Common myeloid progenitor, CD34-positive (primary cell): ENCODE measurements around the gene LAIR1.
"Not testable (repeated sequence)": the region's sequence is repeated elsewhere in the genome, so short reads cannot be mapped to it uniquely, and the experiment has no call there.

Experiments used
- CTCF ChIA-PET: fragments of 350-600 bp; sonication (Branson Sonifier 250); formaldehyde crosslinking; loops from one replicate; lab custom pipeline; 2021; ENCODE audit warnings: antibody characterized with exemption; lab: Charles Lee
- POLR2A ChIA-PET: fragments of 350-600 bp; sonication (Branson Sonifier 250); formaldehyde crosslinking; loops from one replicate; lab custom pipeline; 2021; ENCODE audit warnings: antibody characterized with exemption; lab: Charles Lee
- DNase-seq, 3 donors: peaks; one replicate each; pipeline versions ENCODE4 v3.0.0 to v3.0.0-alpha.2; 2013
- H3K27ac ChIP-seq, 2 experiments: 1 replicate in 1 of 2; 2 replicates in 1 of 2; pipeline ENCODE4 v1.7.0; 2013; ENCODE audit warnings: inconsistent platforms in 2 of 2, low read length in 2 of 2, mild to moderate bottlenecking in 2 of 2, low read depth in 1 of 2, moderate library complexity in 1 of 2; ENCODE audit not compliant: severe bottlenecking in 2 of 2, insufficient read depth in 1 of 2, poor library complexity in 1 of 2
- H3K27me3 ChIP-seq, 5 experiments: replicated peaks in 2 of 5; 1 replicate in 3 of 5; 2 replicates in 2 of 5; pipeline versions ENCODE4 v1.6.1 to v1.7.0; 2013; ENCODE audit warnings: low read length in 4 of 5, mild to moderate bottlenecking in 2 of 5, moderate library complexity in 2 of 5, inconsistent platforms in 1 of 5; ENCODE audit not compliant: insufficient read depth in 5 of 5, control insufficient read depth in 4 of 5
- H3K36me3 ChIP-seq, 4 experiments: 1 replicate in 2 of 4; 2 replicates in 2 of 4; pipeline versions ENCODE4 v1.6.1 to v1.7.0; 2013; ENCODE audit warnings: low read length in 3 of 4, control low read depth in 1 of 4, mild to moderate bottlenecking in 1 of 4; ENCODE audit not compliant: control insufficient read depth in 4 of 4, insufficient read depth in 4 of 4
- H3K4me1 ChIP-seq, 4 experiments: 1 replicate in 3 of 4; 2 replicates in 1 of 4; pipeline versions ENCODE4 v1.6.1 to v1.7.1; 2013; ENCODE audit warnings: low read length in 3 of 4, mild to moderate bottlenecking in 3 of 4, control low read depth in 1 of 4, inconsistent platforms in 1 of 4, moderate library complexity in 1 of 4; ENCODE audit not compliant: control insufficient read depth in 4 of 4, insufficient read depth in 4 of 4; ENCODE audit errors: control extremely low read depth in 1 of 4
- H3K4me3 ChIP-seq, 7 experiments: 1 replicate in 4 of 7; 2 replicates in 3 of 7; pipeline versions ENCODE4 v1.5.1 to v1.7.0; 2013; ENCODE audit warnings: mild to moderate bottlenecking in 7 of 7, low read length in 6 of 7, moderate library complexity in 6 of 7, inconsistent platforms in 2 of 7, low read depth in 2 of 7, control low read depth in 1 of 7; ENCODE audit not compliant: insufficient read depth in 4 of 7, control insufficient read depth in 1 of 7; ENCODE audit errors: extremely low read depth in 1 of 7
- H3K9me3 ChIP-seq, 5 experiments: 1 replicate in 4 of 5; 2 replicates in 1 of 5; pipeline versions ENCODE4 v1.6.1 to v1.7.1; 2013; ENCODE audit warnings: low read length in 4 of 5, mild to moderate bottlenecking in 2 of 5, inconsistent platforms in 1 of 5, low read depth in 1 of 5, moderate library complexity in 1 of 5; ENCODE audit not compliant: control insufficient read depth in 4 of 5, insufficient read depth in 2 of 5; ENCODE audit errors: control extremely low read depth in 1 of 5
- WGBS: methylation state at CpG from one replicate; pipeline ENCODE4 v1.1.5; 2013; ENCODE audit not compliant: insufficient coverage; 5-methylcytosine and 5-hydroxymethylcytosine counted together

LAIR1 gene

DNA sequence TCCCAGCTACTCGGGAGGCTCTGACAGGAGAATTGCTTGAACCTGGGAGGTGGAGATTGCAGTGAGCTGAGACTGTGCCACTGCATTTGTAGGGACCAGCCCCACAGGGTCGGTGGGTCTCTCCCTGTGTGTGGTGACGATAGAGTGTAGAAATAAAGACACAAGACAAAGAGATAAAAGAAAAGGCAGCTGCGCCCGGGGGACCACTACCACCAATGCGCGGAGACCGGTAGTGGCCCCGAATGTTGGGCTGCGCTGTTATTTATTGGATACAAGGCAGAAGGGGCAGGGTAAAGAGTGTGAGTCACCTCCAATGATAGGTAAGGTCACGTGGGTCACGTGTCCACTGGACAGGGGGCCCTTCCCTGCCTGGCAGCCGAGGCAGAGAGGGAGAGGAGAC, 42.4 kb downstream of the LAIR1 start:
- H3K27me3 ChIP-seq, POLR2A ChIA-PET: not testable (repeated sequence)
- CTCF ChIA-PET = interaction anchor here (1.2 to 8.8 kb wide), 3 partner anchors 57 to 118 kb away, joined by 3 to 86 read pairs (median 4); no protein-coding TSS in a partner anchor

DNA sequence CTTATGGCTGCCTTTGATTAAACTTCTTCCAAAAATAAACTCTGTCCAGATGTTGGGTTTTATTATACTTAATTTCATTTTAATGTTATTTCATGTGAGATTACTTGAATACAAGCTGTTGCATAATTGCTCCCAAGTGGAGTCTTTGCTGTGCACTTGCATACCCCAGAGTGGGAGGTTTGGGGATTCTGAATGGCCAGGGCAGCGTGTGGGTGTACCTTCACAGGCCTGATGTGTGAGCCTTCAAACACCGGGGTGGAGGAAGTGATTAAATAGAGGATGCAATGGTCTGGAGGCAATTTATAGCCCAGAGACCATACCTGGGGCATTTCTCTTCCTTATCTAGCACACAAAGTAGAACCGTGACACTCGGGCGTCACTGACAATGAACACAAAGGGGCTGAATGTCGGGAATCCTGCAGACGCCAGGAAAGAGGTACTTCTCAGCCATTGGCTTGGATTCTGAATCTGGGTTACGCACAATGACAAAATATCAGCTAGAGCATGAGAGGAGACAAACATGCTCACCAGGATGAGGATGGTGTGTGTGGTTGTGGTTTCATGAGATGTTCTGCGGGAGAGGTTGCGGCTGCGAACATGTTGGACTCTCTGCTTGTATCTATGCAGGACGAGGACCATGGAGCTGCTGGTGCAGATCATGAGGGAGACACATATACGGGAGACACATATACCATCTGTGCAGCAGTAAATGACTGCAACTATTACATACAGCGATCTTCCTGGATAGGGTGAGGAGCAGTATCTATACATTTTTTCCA, 44.6 kb downstream of the LAIR1 start:
- CTCF ChIA-PET = interaction anchor here (1.2 to 8.8 kb wide), 3 partner anchors 20 to 120 kb away, joined by 3 to 86 read pairs (median 4); no protein-coding TSS in a partner anchor
- DNase-seq = no peak
- WGBS = 91% methylated on average over 11 of the region's 14 CpGs

More for the DNA sequence above, 42.4 kb downstream of the LAIR1 start:
- WGBS = 98% methylated on average over 8 of the region's 13 CpGs
- not testable (repeated sequence) for DNase-seq, H3K27ac ChIP-seq, H3K36me3 ChIP-seq, H3K4me3 ChIP-seq, H3K9me3 ChIP-seq
- H3K4me1 ChIP-seq = peaks cover 9 to 20% (median 13%) of the 10 kb centered on the region in 4 experiments

DNA sequence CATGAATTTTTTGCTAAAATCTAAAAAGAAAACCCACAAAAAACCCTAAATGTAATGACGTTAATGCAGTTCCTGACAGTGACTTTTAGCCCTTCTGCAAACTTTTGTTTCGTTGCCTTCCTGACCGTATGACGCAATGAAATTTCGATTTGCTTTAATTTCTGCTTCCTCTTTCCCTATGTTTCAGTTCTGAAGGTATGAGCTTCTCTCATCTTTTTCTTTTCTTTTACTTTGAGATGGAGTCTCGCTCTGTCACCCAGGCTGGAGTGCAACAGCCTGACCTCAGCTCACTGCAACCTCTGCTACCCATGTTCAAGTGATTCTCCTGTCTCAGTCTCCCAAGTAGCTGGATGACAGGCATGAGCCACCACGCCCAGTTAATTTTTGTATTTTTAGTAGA, 45.7 kb downstream of the LAIR1 start:
- ChIA-PET CTCF (interaction anchor here (1.0 to 1.7 kb wide), 2 partner anchors 11 to 72 kb away, joined by 4 to 6 read pairs; no protein-coding TSS in a partner anchor), POLR2A (no interaction called here)
- Histone ChIP-seq H3K4me3 (no peak overlapping the region), H3K27ac (no peak overlapping the region), H3K4me1 (peaks cover 0 to 14% (median 5%) of the 10 kb centered on the region in 4 experiments), H3K27me3 (no peaks in the 10 kb centered on the region), H3K9me3 (no peaks in the 10 kb centered on the region), H3K36me3 (no peaks in the 10 kb centered on the region)
- WGBS = 58% methylated on average over 7 of the region's 7 CpGs
- peak in 2 of 3 donors; percentile 55 to 60 for DNase-seq

More for the DNA sequence above, 44.6 kb downstream of the LAIR1 start:
- POLR2A ChIA-PET = no interaction called here
- Histone ChIP-seq H3K36me3 (no peaks in the 10 kb centered on the region), H3K9me3 (no peaks in the 10 kb centered on the region), H3K4me3 (no peak overlapping the region), H3K27me3 (no peaks in the 10 kb centered on the region), H3K4me1 (peaks cover 0 to 14% (median 6%) of the 10 kb centered on the region in 4 experiments), H3K27ac (no peak overlapping the region)

DNA sequence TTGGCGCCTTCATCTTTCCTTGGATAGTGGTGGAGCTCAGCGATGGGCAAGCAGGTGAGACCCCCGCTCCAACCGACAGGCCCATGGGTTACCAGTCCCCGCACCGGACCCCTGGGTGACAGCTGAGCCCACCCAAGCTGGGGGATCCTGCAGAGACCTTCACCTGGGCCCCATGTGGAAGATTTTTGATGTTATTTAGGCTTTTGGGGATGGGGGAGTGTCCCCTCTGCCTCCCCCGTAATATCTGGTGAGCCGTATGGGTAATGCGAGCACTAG, 46.8 kb downstream of the LAIR1 start:
- 100% methylated on average over 6 of the region's 9 CpGs for WGBS
- CTCF ChIA-PET = interaction anchor here (0.6 to 1.7 kb wide), 3 partner anchors 10 to 153 kb away, joined by 3 to 6 read pairs (median 4); no protein-coding TSS in a partner anchor

DNA sequence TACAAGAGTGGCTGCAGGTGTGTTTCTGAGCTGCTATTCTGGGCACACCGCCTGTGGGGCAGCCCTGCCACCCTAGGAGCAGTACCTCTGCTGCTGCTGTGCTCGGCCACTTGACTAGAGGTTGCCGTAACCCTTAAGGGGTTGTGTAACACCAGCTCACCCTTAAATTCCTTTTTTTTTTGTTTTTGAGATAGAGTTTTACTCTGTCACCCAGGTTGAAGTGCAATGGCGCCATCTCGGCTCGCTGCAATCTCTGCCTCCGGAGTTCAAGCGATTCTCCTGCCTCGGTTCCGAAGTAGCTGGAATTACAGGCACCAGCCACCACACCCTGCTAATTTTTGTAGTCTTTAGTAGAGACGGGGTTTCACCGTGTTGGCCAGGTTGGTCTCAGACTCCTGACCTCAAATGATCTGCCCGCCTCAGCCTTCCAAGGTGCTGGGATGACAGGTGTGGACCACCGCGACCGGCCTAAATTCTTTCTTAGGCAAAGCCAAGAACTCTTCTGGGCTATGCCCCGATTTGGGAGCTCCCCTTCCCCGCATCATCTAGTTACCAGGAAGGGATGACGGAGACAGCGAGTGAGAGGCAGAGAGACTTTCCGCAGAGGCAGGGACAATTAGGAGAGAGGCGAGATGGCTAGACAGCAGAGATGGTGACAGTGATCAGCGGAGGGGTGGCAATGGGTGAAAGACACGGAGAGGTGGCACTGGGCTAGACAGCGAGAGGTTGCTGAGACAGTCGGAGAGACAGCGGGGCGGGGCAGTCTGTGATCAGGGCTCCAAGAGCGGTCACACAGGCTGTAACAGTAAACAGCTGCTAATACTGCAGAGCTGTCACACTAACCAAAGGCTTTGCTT, 47.4 kb downstream of the LAIR1 start:
- ChIA-PET POLR2A (interaction anchor here (1.1 kb wide), 1 partner anchor 31 kb away, joined by 3 read pairs; no protein-coding TSS in a partner anchor), CTCF (interaction anchor here (0.6 to 2.2 kb wide), 4 partner anchors 7 to 152 kb away, joined by 3 to 9 read pairs (median 3); no protein-coding TSS in a partner anchor)
- WGBS = 96% methylated on average over 19 of the region's 29 CpGs
- Histone ChIP-seq H3K4me1 (peaks cover 8 to 24% (median 11%) of the 10 kb centered on the region in 4 experiments), H3K27ac (no peak overlapping the region), H3K9me3 (no peaks in the 10 kb centered on the region), H3K36me3 (no peaks in the 10 kb centered on the region), H3K27me3 (no peaks in the 10 kb centered on the region), H3K4me3 (no peak overlapping the region)
- no peak for DNase-seq

More for the DNA sequence above, 46.8 kb downstream of the LAIR1 start:
- POLR2A ChIA-PET = interaction anchor here (1.1 kb wide), 1 partner anchor 30 kb away, joined by 3 read pairs; no protein-coding TSS in a partner anchor
- no peaks in the 10 kb centered on the region for H3K27me3 ChIP-seq
- no peaks in the 10 kb centered on the region for H3K36me3 ChIP-seq
- DNase-seq = no peak
- H3K9me3 ChIP-seq = no peaks in the 10 kb centered on the region
- H3K27ac ChIP-seq = no peak overlapping the region
- peaks cover 2 to 18% (median 8%) of the 10 kb centered on the region in 4 experiments for H3K4me1 ChIP-seq
- H3K4me3 ChIP-seq = no peak overlapping the region

DNA sequence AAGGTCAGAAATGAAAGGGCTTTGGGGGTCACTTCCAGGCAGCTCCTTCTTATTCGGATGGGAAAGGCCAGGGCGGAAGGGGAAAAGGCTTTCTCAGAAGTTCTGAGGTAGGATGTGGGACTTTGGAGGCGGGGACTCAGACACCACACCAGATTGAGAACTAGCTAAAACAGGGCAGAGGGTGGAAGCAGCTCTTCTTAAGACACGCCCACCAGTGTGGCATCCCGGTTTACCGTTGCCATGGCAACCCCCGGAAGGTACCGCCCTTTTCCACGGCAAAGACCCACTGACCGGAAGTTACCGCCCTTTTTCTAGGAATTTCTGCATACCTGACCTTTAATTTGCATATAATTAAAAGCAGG, 48.0 kb downstream of the LAIR1 start:
- POLR2A ChIA-PET = no interaction called here
- 79% methylated on average over 11 of the region's 11 CpGs for WGBS
- H3K27me3 ChIP-seq = no peaks in the 10 kb centered on the region
- no peak overlapping the region for H3K27ac ChIP-seq
- H3K4me3 ChIP-seq = no peak overlapping the region
- H3K36me3 ChIP-seq = no peaks in the 10 kb centered on the region
- peaks cover 11 to 30% (median 13%) of the 10 kb centered on the region in 4 experiments for H3K4me1 ChIP-seq
- CTCF ChIA-PET = interaction anchor here (0.7 to 2.2 kb wide), 3 partner anchors 8 to 19 kb away, joined by 3 to 9 read pairs (median 3); no protein-coding TSS in a partner anchor
- H3K9me3 ChIP-seq = no peaks in the 10 kb centered on the region
- DNase-seq = no peak
